Erythroblast (primary cell): ENCODE measurements around the gene SIK3.

Experiments
- DNase-seq, 2 experiments: peaks; one replicate each; lab custom pipeline; 2025; lab: John Stamatoyannopoulos, UW
- GATA1 ChIP-seq: IDR thresholded peaks from 2 replicates; pipeline ENCODE4 v1.6.1; 2011; ENCODE audit warnings: low read depth, mild to moderate bottlenecking, control low read depth, low read length, moderate library complexity
- POLR2A ChIP-seq: IDR thresholded peaks from 2 replicates; pipeline ENCODE4 v1.6.1; 2011; ENCODE audit warnings: mild to moderate bottlenecking, low read length

Gene SIK3

DNA sequence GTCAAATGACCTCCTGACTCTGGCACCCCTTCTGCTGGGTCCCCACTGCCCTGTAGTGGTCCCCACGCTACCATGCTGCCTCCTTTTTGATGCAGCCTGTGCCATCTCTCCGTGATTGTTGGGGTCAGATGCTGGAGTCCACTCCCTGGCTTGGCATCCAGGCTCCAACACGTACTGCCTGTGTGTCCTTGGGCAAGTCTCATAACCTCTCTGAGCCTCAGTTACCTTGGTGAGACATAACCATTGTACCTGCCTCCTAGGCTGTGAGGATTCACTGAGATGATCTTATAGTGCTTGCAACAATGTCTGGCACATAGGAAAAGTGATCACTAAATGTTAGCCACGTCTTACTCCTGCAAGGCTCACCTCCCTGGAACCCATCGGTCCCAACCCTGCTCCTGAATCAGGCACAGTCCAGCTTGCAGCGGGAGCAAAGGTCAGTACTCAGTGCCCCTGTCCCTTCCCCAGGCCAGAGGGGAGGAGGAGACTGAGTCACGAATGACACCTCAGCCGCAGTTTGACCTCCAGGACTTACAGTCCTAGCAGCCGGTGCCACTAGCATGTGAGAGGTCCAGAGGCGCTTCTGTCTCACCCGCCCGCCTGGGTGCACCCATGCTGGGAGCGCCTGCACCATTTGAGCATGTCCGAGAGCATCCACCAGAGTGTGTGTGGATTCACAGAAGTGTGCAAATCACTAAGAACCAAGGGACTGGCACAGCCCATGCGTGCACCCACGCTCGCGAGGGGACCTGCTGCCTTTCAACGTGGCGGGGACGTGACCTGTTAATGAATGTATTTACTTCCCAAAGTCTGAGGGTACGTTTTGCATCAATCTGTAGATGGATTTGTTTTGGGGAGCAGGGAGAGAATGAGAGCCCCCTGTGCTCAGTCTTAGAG, 272.1 kb downstream of the SIK3 start:
- TF ChIP-seq POLR2A (no peak), GATA1 (no peak)
- DNase-seq: no peak

GRCh38 chr11:116825434-116825833, 272.8 kb downstream of the SIK3 start:
- TF ChIP-seq POLR2A (no peak), GATA1 (no peak)

DNA sequence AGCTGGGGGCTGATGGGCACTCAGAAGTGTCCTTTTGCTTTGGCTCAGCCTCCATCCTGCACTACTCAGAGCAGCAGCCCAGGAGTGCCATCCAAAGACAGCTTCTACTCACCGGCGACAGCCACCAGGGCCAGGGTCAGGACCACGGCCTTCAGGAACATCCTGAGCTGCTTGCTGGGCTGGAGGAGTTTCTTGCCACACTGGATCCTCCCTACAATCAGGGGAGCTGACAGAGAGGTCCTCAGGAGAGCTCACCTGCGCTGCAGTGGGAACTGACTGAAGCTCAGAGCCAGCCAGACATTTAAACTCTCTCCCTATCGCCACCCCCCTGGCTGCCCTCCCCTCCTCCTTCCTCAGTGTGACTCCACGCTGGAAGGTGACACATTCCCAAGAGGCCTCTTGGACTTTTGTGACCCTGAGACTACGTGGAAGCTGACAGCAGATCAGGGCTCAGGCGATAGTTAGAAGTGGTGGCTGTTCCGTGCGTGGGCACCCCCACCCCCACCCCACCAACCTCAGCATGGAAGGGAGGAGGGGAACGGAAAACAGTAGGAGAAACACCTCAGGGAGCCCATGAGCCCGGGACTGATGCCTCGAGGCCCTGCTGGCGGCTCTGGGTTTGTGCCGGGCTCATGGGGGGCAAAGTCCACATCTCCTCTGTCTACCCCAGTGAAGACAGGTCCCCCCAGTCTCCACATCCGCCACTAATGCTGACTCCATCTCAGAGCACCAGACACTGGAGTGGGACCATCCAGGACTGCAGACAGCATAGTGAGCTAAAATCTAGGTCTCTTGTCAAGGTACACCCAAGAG, 275.0 kb downstream of the SIK3 start, which contains the start of gene APOA4:
Gene APOA4 (minus strand): TSS at position 274 of the 813 bp plus-strand sequence. CDS start 113 bp downstream, at position 161.
- no peak for DNase-seq
- no peak for TF ChIP-seq GATA1
- no peak for TF ChIP-seq POLR2A

More at GRCh38 chr11:116825434-116825833, 272.8 kb downstream of the SIK3 start:
- no peak for DNase-seq

DNA sequence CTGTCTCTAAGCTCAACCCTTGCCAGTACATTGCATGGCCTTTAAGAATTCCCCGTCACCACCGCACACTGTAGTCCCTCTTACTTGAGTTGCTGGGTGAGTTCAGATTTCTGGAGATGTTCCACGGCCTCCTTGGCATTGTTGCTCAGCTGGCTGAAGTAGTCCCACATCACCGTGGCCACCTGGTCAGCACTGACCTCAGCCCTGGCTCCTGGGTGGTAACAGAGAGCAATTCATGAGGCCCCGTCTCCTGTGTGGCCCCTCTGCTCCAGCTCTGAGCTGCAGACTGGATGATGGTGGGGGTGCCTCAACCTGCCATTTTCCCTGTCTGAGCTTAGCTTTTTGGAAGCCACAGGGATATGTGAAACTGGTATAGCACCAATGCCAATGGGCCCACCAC, 275.7 kb downstream of the SIK3 start:
- DNase-seq: no peak
- TF ChIP-seq POLR2A (no peak), GATA1 (no peak)

DNA sequence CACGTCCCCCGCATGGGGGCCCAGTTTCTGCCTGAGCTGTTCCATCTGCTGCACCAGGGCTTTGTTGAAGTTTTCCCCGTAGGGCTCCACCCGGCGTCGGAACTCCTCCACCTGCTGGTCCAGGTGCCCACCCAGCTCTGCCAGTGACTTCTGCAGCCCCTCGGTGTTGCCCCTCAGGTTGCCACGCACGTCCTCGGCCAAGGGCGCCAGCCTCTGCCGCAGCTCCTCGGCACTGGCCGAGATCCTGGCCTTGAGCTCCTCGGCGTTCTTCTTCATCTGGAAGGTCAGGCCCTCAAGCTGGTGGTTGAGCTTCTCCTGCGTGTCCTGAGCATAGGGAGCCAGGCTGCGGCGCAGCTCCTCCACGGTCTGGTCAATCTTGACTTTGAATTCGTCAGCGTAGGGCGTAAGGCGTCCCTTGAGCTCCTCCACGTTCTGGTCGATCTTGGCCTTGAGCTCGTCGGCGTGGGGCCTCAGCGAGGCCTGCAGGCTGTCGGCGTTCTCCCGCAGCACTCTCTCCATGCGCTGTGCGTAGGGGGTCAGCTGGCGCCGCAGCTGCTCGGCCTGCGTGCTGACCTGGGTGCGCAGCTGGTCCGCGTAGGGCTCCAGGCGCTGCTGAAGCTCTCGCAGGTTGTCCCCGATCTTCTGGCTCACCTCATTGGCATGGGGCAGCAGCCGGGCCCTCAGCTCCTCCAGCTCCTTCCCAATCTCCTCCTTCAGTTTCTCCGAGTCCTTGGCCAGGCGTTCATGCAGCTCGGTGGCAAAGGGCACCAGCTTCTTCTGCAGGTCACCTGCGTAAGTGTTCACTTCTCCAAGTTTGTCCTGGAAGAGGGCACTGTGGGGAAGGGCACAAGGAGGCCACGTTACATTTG, 276.9 kb downstream of the SIK3 start:
- TF ChIP-seq POLR2A (no peak), GATA1 (no peak)
- no peak for DNase-seq

GRCh38 chr11:116819049-116819448, 279.2 kb downstream of the SIK3 start:
- DNase-seq: no peak
- no peak for TF ChIP-seq POLR2A
- TF ChIP-seq GATA1: no peak

- DNase-seq: no peak
- no peak for TF ChIP-seq POLR2A
- no peak for TF ChIP-seq GATA1
These were observed 283.7 kb downstream of the SIK3 start for GRCh38 chr11:116814502-116814901.

- no peak for DNase-seq
- TF ChIP-seq POLR2A: no peak
- TF ChIP-seq GATA1: no peak
These were observed 284.3 kb downstream of the SIK3 start for GRCh38 chr11:116813781-116814471.

- no peak for TF ChIP-seq GATA1
- no peak for TF ChIP-seq POLR2A
- no peak for DNase-seq
These were observed 285.1 kb downstream of the SIK3 start for GRCh38 chr11:116813170-116813569.

- TF ChIP-seq POLR2A (no peak), GATA1 (no peak)
- no peak for DNase-seq
These were observed 286.1 kb downstream of the SIK3 start for GRCh38 chr11:116812109-116812508.

- TF ChIP-seq GATA1 (no peak), POLR2A (no peak)
- DNase-seq: no peak
These were observed 287.0 kb downstream of the SIK3 start for GRCh38 chr11:116811194-116811593.

DNA sequence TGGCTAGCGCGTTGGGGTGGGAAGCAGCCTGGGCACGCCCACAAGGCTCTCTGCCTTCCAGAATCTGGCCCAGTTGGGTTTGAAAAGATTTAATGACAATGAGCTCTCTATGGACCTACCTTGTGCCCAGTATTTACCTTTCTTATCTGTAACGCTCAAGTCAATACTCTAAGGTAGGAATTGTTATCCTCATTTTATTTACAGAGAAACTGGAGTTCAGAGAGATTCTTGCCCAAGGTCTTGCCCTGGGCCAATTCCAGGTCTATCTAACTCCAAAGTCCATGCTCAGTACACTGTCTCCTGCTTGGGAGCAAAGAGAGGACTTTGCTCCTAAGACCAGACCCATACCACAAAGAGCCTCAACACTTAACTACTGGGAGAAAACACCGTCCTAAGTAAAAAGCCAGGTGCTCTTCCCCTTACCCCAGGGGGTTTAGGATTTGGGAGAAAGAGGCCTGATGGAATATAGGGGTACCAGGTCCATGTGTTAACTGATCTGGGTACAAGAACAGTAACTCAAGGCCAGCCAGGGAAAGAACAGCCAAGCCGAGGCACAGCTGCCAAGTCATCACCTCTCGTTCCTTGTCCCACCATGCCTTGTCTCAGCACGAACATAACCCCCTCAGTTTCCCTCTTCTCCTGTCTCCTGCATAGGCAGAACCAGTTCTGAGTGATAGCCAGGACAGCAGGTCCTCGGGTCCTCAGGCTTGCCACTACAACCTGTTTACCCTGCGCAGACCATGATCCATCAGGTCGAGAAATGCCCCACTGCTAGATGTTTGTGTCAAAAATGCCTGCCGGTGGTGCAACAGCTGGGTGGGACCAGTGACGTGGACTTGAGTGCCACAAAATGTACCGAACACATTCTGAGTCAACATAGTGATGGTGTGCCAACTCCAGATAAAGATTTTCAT, 289.7 kb downstream of the SIK3 start:
- DNase-seq: no peak

More for the DNA sequence above, 289.7 kb downstream of the SIK3 start:
- TF ChIP-seq GATA1: no peak
- no peak for TF ChIP-seq POLR2A
